ENCODE data around the gene SNAI3.

DNA sequence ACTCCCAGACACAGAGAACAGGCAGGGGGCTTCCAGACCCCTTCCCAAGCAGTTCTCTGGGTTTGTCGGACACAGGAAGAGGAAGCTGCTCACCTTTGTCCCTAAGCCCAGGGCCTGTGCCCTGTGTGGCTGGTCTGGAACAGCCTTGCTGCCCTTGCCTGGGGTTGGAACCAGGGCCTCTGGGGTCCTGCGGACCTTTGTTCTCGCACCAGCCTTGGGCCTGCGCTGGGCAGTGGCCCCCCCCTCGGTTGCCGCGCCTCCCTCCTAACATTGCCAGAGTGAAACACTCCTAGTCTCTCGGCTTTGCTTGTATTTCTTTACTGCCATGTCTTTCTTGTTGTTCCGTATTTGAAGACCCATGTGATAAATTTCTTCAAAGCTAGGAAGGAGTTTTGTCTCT lies 56.5 kb downstream of the SNAI3 start:
- TF ChIP-seq, protein P1, sequence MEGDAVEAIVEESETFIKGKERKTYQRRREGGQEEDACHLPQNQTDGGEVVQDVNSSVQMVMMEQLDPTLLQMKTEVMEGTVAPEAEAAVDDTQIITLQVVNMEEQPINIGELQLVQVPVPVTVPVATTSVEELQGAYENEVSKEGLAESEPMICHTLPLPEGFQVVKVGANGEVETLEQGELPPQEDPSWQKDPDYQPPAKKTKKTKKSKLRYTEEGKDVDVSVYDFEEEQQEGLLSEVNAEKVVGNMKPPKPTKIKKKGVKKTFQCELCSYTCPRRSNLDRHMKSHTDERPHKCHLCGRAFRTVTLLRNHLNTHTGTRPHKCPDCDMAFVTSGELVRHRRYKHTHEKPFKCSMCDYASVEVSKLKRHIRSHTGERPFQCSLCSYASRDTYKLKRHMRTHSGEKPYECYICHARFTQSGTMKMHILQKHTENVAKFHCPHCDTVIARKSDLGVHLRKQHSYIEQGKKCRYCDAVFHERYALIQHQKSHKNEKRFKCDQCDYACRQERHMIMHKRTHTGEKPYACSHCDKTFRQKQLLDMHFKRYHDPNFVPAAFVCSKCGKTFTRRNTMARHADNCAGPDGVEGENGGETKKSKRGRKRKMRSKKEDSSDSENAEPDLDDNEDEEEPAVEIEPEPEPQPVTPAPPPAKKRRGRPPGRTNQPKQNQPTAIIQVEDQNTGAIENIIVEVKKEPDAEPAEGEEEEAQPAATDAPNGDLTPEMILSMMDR (IDR thresholded peaks at IDR 0.05; ENCODE audit: insufficient read depth, low read length, poor library complexity, severe bottlenecking): no peak
- no peak for TF ChIP-seq EZH2phosphoT487 (conservative IDR thresholded peaks at IDR 0.05; ENCODE audit: low read length)

Measured in SU-DHL-6 (cell line).